ENCODE results near the gene RASSF6. TPM values are rescaled to one million over a fixed set of nuclear protein-coding genes. Genes with fewer than 3 reads are reported as not detected.
"Not testable (repeated sequence)": the region's sequence is repeated elsewhere in the genome, so short reads cannot be mapped to it uniquely, and the experiment has no call there.

The RASSF6 gene
- polyA plus RNA-seq (ENCODE audit: insufficient read length), result not detected

- DNase-seq (ENCODE audit: low read depth), result no peak
Observed at GRCh38 chr4:73620115-73620792, at the start of gene RASSF6. TSS of gene RASSF6 (minus strand) at chr4:73620436. CDS start at chr4:73611795, 8,641 bp downstream.

- DNase-seq (ENCODE audit: low read depth), result no peak
Observed at GRCh38 chr4:73669410-73670183, 49.4 kb upstream of the RASSF6 start.

- DNase-seq (ENCODE audit: low read depth), result no peak
Observed at GRCh38 chr4:73668782-73669201, 48.6 kb upstream of the RASSF6 start.

- not testable (repeated sequence) for DNase-seq (ENCODE audit: low read depth)
Observed at GRCh38 chr4:73665924-73666323, 45.7 kb upstream of the RASSF6 start.

GRCh38 chr4:73664470-73664869 is 44.2 kb upstream of the RASSF6 start:
- no peak for DNase-seq (ENCODE audit: low read depth)

- DNase-seq (ENCODE audit: low read depth), result no peak
Observed at GRCh38 chr4:73663576-73663975, 43.3 kb upstream of the RASSF6 start.

GRCh38 chr4:73662709-73663546 is 42.7 kb upstream of the RASSF6 start:
- DNase-seq (ENCODE audit: low read depth), result peak; percentile 13

- no peak for DNase-seq (ENCODE audit: low read depth)
Observed at GRCh38 chr4:73661646-73662119, 41.4 kb upstream of the RASSF6 start.

GRCh38 chr4:73660808-73661207 is 40.6 kb upstream of the RASSF6 start:
- DNase-seq (ENCODE audit: low read depth), result no peak

GRCh38 chr4:73653695-73654106 is 33.5 kb upstream of the RASSF6 start:
- DNase-seq (ENCODE audit: low read depth), result peak; percentile 53

- DNase-seq (ENCODE audit: low read depth), result no peak
Observed at GRCh38 chr4:73650250-73650649, 30.0 kb upstream of the RASSF6 start.

- DNase-seq (ENCODE audit: low read depth), result no peak
Observed at GRCh38 chr4:73648478-73648877, 28.2 kb upstream of the RASSF6 start.

- no peak for DNase-seq (ENCODE audit: low read depth)
Observed at GRCh38 chr4:73646117-73646516, 25.9 kb upstream of the RASSF6 start.

GRCh38 chr4:73631565-73632226 is 11.5 kb upstream of the RASSF6 start:
- DNase-seq (ENCODE audit: low read depth), result no peak

- DNase-seq (ENCODE audit: low read depth), result not testable (repeated sequence)
Observed at GRCh38 chr4:73628834-73629233, 8.6 kb upstream of the RASSF6 start.

GRCh38 chr4:73621357-73621756 is 1.1 kb upstream of the RASSF6 start:
- DNase-seq (ENCODE audit: low read depth), result no peak

- no peak for DNase-seq (ENCODE audit: low read depth)
Observed at GRCh38 chr4:73619346-73619745, 890 bp downstream of the RASSF6 start.

- DNase-seq (ENCODE audit: low read depth), result no peak
Observed at GRCh38 chr4:73617256-73617655, 3.0 kb downstream of the RASSF6 start.

GRCh38 chr4:73615613-73616012 is 4.6 kb downstream of the RASSF6 start:
- no peak for DNase-seq (ENCODE audit: low read depth)

GRCh38 chr4:73614311-73614867 is 5.8 kb downstream of the RASSF6 start:
- no peak for DNase-seq (ENCODE audit: low read depth)

GRCh38 chr4:73613130-73613529 is 7.1 kb downstream of the RASSF6 start:
- DNase-seq (ENCODE audit: low read depth), result no peak

Data from forelimb muscle (tissue), 1 donor.